Mucosa of descending colon (tissue), 3 donors: Measurements from ENCODE around the gene KLHDC7B. TPM values are rescaled to one million over a fixed set of nuclear protein-coding genes. Genes with fewer than 3 reads are reported as not detected.
"Not testable (repeated sequence)": the region's sequence is repeated elsewhere in the genome, so short reads cannot be mapped to it uniquely, and the experiment has no call there.

Experiments used
- ATAC-seq: fragments of 200-7000 bp; cut with Tn5 transposase; one replicate; pipeline ENCODE4 v1.9.1; 2020; ENCODE audit warnings: mild to moderate bottlenecking, moderate library complexity
- DNase-seq, 3 donors: peaks; one replicate each; pipeline ENCODE4 v3.0.0-alpha.2; 2020
- H3K36me3 ChIP-seq: fragments of 200-600 bp; one replicate; pipeline ENCODE4 v1.8.0; 2021; ENCODE audit warnings: low read depth, mild to moderate bottlenecking
- H3K4me1 ChIP-seq: fragments of 200-600 bp; one replicate; pipeline ENCODE4 v1.8.0; 2021; ENCODE audit warnings: low read depth, mild to moderate bottlenecking
- H3K4me3 ChIP-seq: fragments of 200-600 bp; one replicate; pipeline ENCODE4 v1.8.0; 2021; ENCODE audit warnings: mild to moderate bottlenecking
- H3K9me3 ChIP-seq: fragments of 200-600 bp; one replicate; pipeline ENCODE4 v1.8.0; 2021; ENCODE audit warnings: mild to moderate bottlenecking
- CTCF ChIP-seq: fragments of 200-600 bp; IDR thresholded peaks from one replicate; pipeline ENCODE4 v1.8.0; 2022; ENCODE audit warnings: antibody characterized with exemption, mild to moderate bottlenecking
- intact Hi-C, 2 donors: fragments of 100-400 bp; cut with DNase I in 1 of 2; cut with micrococcal nuclease in 1 of 2; formaldehyde crosslinking; loops; one replicate each; pipeline versions ENCODE4 v1.11.0 to v1.11.1; 2022; cut with DNase I, micrococcal nuclease
- total RNA-seq, 3 donors: library from RNA; stranded (reverse); fragmentation: NEBNext Ultra II Directional in 2 of 3; extraction: Animal tissue kit (Norgen Biotek cat#: 25700) in 2 of 3; gene quantifications; one replicate each; pipeline versions ENCODE4 v1.2.1 to v1.2.4, GENCODE V29; 2021 to 2023
- donor health status: DM: no; HTN: no; CAD: no; lungs with moderate emphysema.
- donor health status: DM: no; HTN: no; CAD: no.
- donor health status: DM: no; HTN: yes; CAD: no.

The KLHDC7B gene
- total RNA-seq, 3 donors from 2014 or later = 0.55 to 1.7 TPM; not detected in 1

- no peaks in the 10 kb centered on the region for H3K36me3 ChIP-seq
- DNase-seq (peak in 2 of 3 donors; percentile 21 to 35), ATAC-seq (no peak)
- H3K4me3 ChIP-seq = no peak overlapping the region
- no peak for TF ChIP-seq CTCF
- H3K4me1 ChIP-seq = peaks cover 21% of the 10 kb centered on the region
- H3K9me3 ChIP-seq = no peaks in the 10 kb centered on the region
- intact Hi-C loops = no loop called here
Measured at GRCh38 chr22:50537765-50538164, 7.9 kb upstream of the KLHDC7B start.

- Histone ChIP-seq H3K9me3 (no peaks in the 10 kb centered on the region), H3K36me3 (no peaks in the 10 kb centered on the region), H3K4me1 (peaks cover 19% of the 10 kb centered on the region), H3K4me3 (no peak overlapping the region)
- peak in 1 of 3 donors; percentile 25 for DNase-seq
- intact Hi-C loops = no loop called here
- TF ChIP-seq CTCF = no peak
- ATAC-seq = no peak
Measured at GRCh38 chr22:50540381-50540780, 5.3 kb upstream of the KLHDC7B start.

GRCh38 chr22:50541667-50542026 is 4.1 kb upstream of the KLHDC7B start:
- ATAC-seq (peak; percentile 43), DNase-seq (peak in 2 of 3 donors; percentile 31 to 68)
- H3K36me3 ChIP-seq, H3K4me3 ChIP-seq, intact Hi-C loops, H3K9me3 ChIP-seq: not testable (repeated sequence)
- H3K4me1 ChIP-seq = peaks cover 19% of the 10 kb centered on the region

GRCh38 chr22:50542416-50542927 is 3.2 kb upstream of the KLHDC7B start:
- Histone ChIP-seq H3K4me1 (peaks cover 19% of the 10 kb centered on the region), H3K4me3 (no peak overlapping the region), H3K36me3 (no peaks in the 10 kb centered on the region), H3K9me3 (no peaks in the 10 kb centered on the region)
- intact Hi-C loops = no loop called here
- peak in 2 of 3 donors; percentile 50 to 59 for DNase-seq
- no peak for ATAC-seq
- TF ChIP-seq CTCF = no peak

- peak; percentile 73 for ATAC-seq
- intact Hi-C loops = no loop called here
- no peaks in the 10 kb centered on the region for H3K9me3 ChIP-seq
- H3K4me1 ChIP-seq = peaks cover 16% of the 10 kb centered on the region
- peak; percentile 54 for TF ChIP-seq CTCF
- no peaks in the 10 kb centered on the region for H3K36me3 ChIP-seq
- H3K4me3 ChIP-seq = no peak overlapping the region
- DNase-seq = peak; percentile 91 to 94 (median 92)
Measured at GRCh38 chr22:50544078-50544745, 1.5 kb upstream of the KLHDC7B start.

GRCh38 chr22:50544746-50545253 is 899 bp upstream of the KLHDC7B start:
- no peak for TF ChIP-seq CTCF
- Histone ChIP-seq H3K4me1 (peaks cover 12% of the 10 kb centered on the region), H3K36me3 (no peaks in the 10 kb centered on the region), H3K9me3 (no peaks in the 10 kb centered on the region), H3K4me3 (no peak overlapping the region)
- ATAC-seq (peak; percentile 50), DNase-seq (peak; percentile 58 to 76 (median 68))
- intact Hi-C loops = no loop called here
